ENCODE measurements around the gene GYPC.
"Not testable (repeated sequence)": the region's sequence is repeated elsewhere in the genome, so short reads cannot be mapped to it uniquely, and the experiment has no call there.

The GYPC gene

DNA sequence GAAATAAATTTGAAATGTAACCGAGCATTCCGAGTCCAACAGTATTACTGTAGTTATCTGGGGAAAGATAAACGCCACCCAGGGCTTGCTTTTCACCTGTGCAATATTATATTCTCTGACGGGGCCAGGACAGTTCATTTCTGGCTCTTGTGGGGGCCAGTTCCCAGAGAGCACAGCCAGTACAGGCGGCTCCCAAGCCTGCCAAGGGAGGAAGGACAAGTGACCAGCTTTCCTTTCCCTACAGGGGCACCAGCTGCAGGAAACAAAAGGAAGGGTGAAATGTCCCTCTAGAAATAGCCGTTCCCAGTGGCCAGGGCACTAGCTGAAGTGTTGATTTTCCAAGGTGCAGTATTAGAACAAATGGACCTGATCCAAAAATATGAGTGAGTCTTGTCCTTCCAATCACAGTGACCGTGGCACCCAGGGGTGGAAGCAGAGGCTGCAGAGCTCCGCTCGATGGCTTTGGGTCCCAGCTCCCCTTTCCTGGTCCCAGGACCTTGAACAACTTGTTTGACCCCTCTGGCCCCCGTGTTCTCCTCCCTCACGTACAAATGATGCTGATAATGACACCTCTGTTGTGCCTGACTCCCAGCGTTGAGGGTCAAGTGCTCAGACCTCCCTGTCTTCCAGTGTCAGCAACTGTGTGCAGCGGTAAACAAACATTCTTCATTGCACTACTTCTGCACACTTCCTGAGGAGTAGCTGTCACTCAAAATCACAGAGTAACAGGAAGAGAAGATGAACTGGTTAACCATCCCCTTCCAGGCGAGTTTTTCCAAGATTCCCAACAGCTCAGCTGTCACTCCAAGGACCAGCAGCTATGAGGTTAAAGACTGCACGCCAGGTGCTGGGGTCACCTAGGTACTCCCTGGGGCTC is 40.9 kb downstream of the GYPC start:
- in situ Hi-C loops (cut with HindIII; ENCODE audit: low sequenced_read_pairs) = no loop called here

DNA sequence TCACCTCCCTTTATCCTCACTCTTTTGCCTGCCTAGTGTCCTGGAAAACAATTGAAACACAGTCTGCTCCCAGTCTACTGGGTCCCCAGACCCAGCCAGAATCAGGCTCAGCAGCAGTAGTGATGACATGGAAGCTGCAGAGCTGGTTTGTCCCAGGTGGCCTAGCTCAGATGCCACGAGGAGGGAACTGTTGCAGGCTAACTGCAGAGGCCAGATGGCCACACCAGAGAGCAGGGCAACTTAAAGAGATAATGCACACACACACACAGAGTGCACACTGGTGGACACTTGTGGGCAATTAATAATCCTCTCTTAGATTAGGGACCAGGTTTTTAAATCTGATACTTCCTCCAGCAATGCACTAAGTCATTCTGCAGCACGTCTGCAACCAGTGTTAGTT is 42.4 kb downstream of the GYPC start:
- in situ Hi-C loops (cut with HindIII; ENCODE audit: low sequenced_read_pairs) = no loop called here

- in situ Hi-C loops (cut with HindIII; ENCODE audit: low sequenced_read_pairs) = no loop called here
Observed at GRCh38 chr2:126699018-126699417, 43.1 kb downstream of the GYPC start.

- in situ Hi-C loops (cut with HindIII; ENCODE audit: low sequenced_read_pairs) = no loop called here
Observed at GRCh38 chr2:126699716-126700581, 44.0 kb downstream of the GYPC start.

GRCh38 chr2:126700677-126701076 is 44.7 kb downstream of the GYPC start:
- in situ Hi-C loops (cut with HindIII; ENCODE audit: low sequenced_read_pairs) = no loop called here

GRCh38 chr2:126703311-126703710 is 47.4 kb downstream of the GYPC start:
- in situ Hi-C loops (cut with HindIII; ENCODE audit: low sequenced_read_pairs) = no loop called here

- in situ Hi-C loops (cut with HindIII; ENCODE audit: low sequenced_read_pairs) = no loop called here
Observed at GRCh38 chr2:126704434-126705160, 48.6 kb downstream of the GYPC start.

DNA sequence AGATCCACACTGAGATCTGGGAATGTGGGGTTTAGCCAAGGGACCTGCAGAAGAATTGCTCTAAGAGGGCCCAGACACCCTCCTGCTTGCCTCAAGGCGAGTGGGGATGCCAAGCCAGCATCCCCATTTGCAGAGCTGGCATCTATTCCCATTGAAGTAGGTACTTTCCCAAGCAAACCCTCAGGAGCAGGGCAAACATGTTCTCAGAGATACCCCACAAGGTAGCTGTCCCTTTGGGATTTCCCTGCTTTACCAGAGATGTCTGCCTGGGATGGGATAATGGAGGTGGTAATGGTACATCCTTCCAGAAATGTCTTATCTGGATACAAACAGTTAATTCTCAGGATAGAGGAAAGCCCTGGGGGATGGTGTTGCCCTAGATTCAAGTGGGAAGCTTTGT is 51.2 kb downstream of the GYPC start:
- in situ Hi-C loops (cut with HindIII; ENCODE audit: low sequenced_read_pairs) = no loop called here

DNA sequence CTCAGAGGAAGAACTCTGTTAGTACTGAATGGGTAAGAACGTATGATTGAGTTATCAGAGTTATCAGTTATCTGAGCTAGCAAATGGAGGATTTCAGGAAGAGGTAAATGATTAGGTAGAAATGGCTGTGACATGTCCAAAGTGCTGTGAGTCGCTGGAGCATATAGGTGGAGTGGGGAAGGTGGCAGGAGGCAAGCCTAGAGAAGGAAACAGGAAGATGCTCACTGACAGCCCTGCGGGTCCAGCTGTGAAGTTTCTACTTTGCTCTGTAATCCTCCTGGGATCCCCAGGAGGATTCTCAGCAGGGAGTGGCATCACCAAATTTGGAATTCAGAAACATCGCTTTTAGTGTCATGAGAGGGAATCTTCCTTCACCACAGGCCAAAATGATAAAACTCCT is 52.0 kb downstream of the GYPC start:
- in situ Hi-C loops (cut with HindIII; ENCODE audit: low sequenced_read_pairs) = no loop called here

- in situ Hi-C loops (cut with HindIII; ENCODE audit: low sequenced_read_pairs) = no loop called here
Observed at GRCh38 chr2:126714191-126714965, 58.4 kb downstream of the GYPC start.

DNA sequence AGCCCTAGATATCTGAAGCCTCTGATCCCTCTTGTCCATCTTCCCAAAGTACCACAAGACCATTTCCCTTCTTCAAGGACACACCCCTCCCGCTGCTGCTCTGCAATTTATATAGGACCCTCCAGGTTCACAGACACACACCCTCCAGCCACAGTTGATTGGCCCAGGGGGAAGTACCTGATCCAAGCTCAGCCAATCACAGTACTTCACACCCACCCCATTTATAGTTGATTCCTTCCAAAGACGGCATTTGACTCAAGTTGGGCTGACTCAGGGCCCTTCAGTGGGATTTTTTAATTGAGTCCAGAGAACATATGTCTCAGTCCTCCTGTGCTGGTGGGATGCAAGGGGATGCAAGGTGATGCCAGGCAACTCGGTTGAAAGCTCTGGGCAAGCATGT is 59.2 kb downstream of the GYPC start:
- in situ Hi-C loops (cut with HindIII; ENCODE audit: low sequenced_read_pairs) = no loop called here

GRCh38 chr2:126715576-126716406 is 59.8 kb downstream of the GYPC start:
- in situ Hi-C loops (cut with HindIII; ENCODE audit: low sequenced_read_pairs) = no loop called here

DNA sequence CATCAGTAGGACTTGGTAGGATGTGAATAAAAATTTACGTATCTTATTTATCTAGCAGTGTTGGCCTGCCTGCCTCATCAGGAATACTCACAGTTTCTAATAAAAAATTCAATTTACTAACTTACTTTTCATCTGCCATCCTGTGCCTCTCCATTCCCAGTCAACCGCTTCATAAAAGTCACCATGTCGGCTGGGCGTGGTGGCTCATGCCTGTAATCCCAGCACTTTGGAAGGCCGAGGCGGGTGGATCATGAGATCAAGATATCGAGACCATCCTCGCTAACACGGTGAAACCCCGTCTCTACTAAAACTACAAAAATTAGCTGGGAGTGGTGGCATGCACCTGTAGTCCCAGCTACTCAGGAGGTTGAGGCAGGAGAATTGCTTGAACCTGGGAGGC is 61.3 kb downstream of the GYPC start:
- in situ Hi-C loops (cut with HindIII; ENCODE audit: low sequenced_read_pairs) = not testable (repeated sequence)

- in situ Hi-C loops (cut with HindIII; ENCODE audit: low sequenced_read_pairs) = no loop called here
Observed at GRCh38 chr2:126717928-126718327, 62.0 kb downstream of the GYPC start.

GRCh38 chr2:126719191-126719832 is 63.4 kb downstream of the GYPC start:
- in situ Hi-C loops (cut with HindIII; ENCODE audit: low sequenced_read_pairs) = no loop called here

GRCh38 chr2:126719833-126720351 is 63.9 kb downstream of the GYPC start:
- in situ Hi-C loops (cut with HindIII; ENCODE audit: low sequenced_read_pairs) = no loop called here

DNA sequence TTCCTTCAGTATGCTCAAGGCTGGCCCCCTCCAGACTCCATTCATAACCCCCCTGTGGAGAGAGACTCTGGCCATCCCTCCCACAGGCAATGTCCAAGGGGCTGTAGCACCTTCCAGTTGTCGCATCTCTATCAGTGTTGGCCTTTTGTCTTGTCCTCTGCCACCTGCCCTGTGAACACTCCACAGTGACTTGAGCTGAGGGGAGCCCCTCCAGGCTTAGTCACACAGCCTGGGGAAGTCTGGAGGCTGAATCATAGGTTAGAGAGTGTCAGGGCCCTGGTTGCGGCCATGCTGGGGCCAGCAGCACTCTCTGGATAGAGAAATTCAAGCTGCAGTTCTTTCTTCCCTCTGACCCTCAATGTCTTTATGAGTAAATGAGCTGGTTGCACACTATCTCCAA is 64.7 kb downstream of the GYPC start:
- in situ Hi-C loops (cut with HindIII; ENCODE audit: low sequenced_read_pairs) = no loop called here

- in situ Hi-C loops (cut with HindIII; ENCODE audit: low sequenced_read_pairs) = no loop called here
Observed at GRCh38 chr2:126722081-126722480, 66.1 kb downstream of the GYPC start.

DNA sequence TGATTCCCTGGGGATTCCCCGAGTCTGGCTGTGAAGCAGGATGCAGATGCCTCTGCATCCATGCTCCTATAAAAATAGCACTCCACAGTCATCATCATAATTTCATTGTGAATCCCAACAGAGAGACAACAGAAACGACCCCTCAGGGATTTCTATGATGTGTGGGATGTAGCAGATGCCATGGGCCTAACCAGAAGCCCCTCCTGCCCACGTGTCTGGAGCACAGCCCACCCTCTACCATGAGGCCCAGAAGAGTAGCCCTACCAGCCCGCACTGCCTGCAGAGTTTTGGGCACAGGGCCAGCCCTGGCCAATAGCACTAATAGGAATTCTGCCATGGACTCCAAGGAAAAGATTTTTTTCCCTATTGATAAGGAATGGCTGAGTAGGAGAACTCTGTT is 66.6 kb downstream of the GYPC start:
- in situ Hi-C loops (cut with HindIII; ENCODE audit: low sequenced_read_pairs) = no loop called here

All from DLD1 (cell line).